BE2C (cell line): ENCODE measurements around the gene NR2F1.

ENCODE experiments used
- DNase-seq: peaks from one replicate; pipeline ENCODE4 v3.0.0-alpha.2; 2020
- H3K27me3 ChIP-seq: fragments of 250-450 bp; sonication (Bioruptor Pico); 2 replicates; pipeline ENCODE4 v1.5.1; 2020; ENCODE audit warnings: mild to moderate bottlenecking
- H3K36me3 ChIP-seq: fragments of 250-450 bp; sonication (Bioruptor Pico); 2 replicates; pipeline ENCODE4 v1.5.1; 2020; ENCODE audit warnings: mild to moderate bottlenecking
- H3K4me1 ChIP-seq: fragments of 250-450 bp; sonication (Bioruptor Pico); 2 replicates; pipeline ENCODE4 v1.5.1; 2020
- H3K4me3 ChIP-seq: 2 replicates; pipeline ENCODE4 v1.5.1; 2011; ENCODE audit warnings: low read depth, low read length
- H3K9me3 ChIP-seq: fragments of 250-450 bp; sonication (Bioruptor Pico); 2 replicates; pipeline ENCODE4 v1.5.1; 2020
- CTCF ChIP-seq: IDR thresholded peaks from 2 replicates; pipeline ENCODE4 v1.5.1; 2012; ENCODE audit warnings: mild to moderate bottlenecking, low read depth, low read length

Gene NR2F1

GRCh38 chr5:93599399-93600120, 16.5 kb downstream of the NR2F1 start:
- peaks cover 7% of the 10 kb centered on the region for H3K36me3 ChIP-seq
- H3K4me1 ChIP-seq = no peaks in the 10 kb centered on the region
- TF ChIP-seq CTCF = no peak
- no peaks in the 10 kb centered on the region for H3K27me3 ChIP-seq
- DNase-seq = no peak
- no peak overlapping the region for H3K4me3 ChIP-seq
- no peaks in the 10 kb centered on the region for H3K9me3 ChIP-seq

DNA sequence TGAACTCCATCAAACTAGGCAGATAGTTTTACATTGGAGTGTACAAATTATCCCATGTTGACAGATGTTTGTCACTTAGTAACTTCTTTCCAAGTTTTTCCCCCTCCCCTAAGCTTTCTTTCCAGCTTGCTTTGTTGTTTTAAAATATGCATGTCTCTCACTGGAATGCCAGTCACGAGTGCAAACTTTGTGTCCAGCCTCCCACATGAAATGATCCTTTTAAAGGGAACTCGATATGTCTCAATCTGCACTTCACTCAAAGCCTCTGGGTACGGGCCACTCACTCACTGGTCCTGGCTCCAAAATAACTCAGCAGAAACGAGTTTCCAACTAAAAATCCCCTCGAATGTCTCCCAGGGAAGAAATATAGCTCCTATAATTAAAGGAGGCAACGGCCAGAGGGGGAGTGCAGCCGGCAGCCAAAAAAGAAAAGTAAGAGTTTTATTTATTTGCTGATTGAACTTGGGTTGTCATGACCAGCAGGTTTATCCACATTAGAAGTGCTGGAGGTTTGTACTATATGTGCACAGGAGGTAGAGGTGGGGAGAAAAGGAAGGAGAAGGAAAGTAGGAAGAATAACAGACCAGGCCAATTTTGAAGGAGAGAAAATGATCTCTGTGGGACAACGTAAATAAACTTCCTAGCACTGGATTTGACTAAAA, 17.5 kb downstream of the NR2F1 start:
- Histone ChIP-seq H3K4me1 (no peaks in the 10 kb centered on the region), H3K4me3 (no peak overlapping the region), H3K36me3 (no peaks in the 10 kb centered on the region), H3K27me3 (no peaks in the 10 kb centered on the region; the same call in 1 of the 2 replicates), H3K9me3 (no peaks in the 10 kb centered on the region)
- no peak for DNase-seq
- no peak for TF ChIP-seq CTCF

DNA sequence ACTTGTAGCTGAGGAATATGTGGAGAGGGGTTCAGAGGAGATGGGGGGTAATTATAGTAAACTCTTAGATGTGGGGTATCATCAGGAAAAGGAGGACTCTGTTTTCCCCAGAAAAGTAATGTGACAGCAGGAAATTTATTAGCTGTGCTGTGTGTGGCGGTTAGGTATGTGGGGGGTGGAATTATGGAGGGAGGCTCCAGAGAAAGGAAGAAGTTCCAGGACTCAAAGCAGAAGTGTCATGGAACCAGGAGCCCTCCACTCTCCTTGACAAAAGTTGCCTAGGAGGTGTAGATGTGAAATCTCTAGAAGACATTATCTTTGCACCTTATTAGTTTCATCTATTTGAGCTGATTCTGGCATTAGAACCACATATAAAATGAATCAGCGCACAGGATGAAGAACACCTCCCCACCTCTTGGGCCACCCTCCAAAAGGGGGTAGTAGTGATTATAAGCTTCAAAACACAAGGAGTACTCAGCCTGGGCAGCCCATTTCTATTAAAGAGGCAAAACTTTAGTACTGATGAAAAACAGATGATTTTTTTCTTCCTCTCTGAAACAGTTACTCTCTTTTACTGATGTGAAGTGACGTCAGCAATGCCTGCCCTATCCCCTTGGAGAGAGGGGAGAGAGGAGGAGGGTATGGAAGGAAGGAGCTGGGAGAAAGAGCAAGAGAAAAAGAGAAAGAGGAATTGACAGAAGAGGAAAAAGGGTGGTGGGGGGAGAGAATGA, 18.2 kb downstream of the NR2F1 start:
- no peak for TF ChIP-seq CTCF
- no peaks in the 10 kb centered on the region for H3K36me3 ChIP-seq
- no peaks in the 10 kb centered on the region for H3K4me1 ChIP-seq
- no peak for DNase-seq
- peaks cover 3% of the 10 kb centered on the region; the same call in 1 of the 2 replicates for H3K27me3 ChIP-seq
- H3K4me3 ChIP-seq = no peak overlapping the region
- H3K9me3 ChIP-seq = no peaks in the 10 kb centered on the region

GRCh38 chr5:93601802-93602155, 18.8 kb downstream of the NR2F1 start:
- Histone ChIP-seq H3K4me1 (no peaks in the 10 kb centered on the region), H3K36me3 (no peaks in the 10 kb centered on the region), H3K4me3 (no peak overlapping the region), H3K9me3 (no peaks in the 10 kb centered on the region), H3K27me3 (peaks cover 3% of the 10 kb centered on the region; the same call in 1 of the 2 replicates)
- TF ChIP-seq CTCF = no peak
- DNase-seq = no peak

GRCh38 chr5:93602241-93603077, 19.4 kb downstream of the NR2F1 start:
- no peak for TF ChIP-seq CTCF
- H3K36me3 ChIP-seq = no peaks in the 10 kb centered on the region
- H3K27me3 ChIP-seq = peaks cover 3% of the 10 kb centered on the region; the same call in 1 of the 2 replicates
- no peaks in the 10 kb centered on the region for H3K9me3 ChIP-seq
- no peak for DNase-seq
- no peaks in the 10 kb centered on the region for H3K4me1 ChIP-seq
- H3K4me3 ChIP-seq = no peak overlapping the region
